ENCODE data around the gene TBX21. TPM values are rescaled to one million over a fixed set of nuclear protein-coding genes. Genes with fewer than 3 reads are reported as not detected.

The TBX21 gene
- total RNA-seq, 1 experiment from 2014 or later: not detected

- Histone ChIP-seq H3K9me2 (replicated peaks; ENCODE audit: low read length) (no peaks in the 10 kb centered on the region), H3F3A (ENCODE audit: low read length, unreplicated experiment) (no peaks in the 10 kb centered on the region), H3K36me3 (ENCODE audit: low read depth, low read length) (no peaks in the 10 kb centered on the region), H3K27ac (ENCODE audit: low read length) (no peak overlapping the region), H2AFZ (ENCODE audit: low read length) (no peak overlapping the region), H3K4me2 (ENCODE audit: low read length) (peak overlapping the region; percentile 48), H3K4me1 (ENCODE audit: insufficient read depth, low read length) (peaks cover 42% of the 10 kb centered on the region), H4K20me1 (ENCODE audit: low read length) (no peaks in the 10 kb centered on the region), H3K27me3 (ENCODE audit: low read length) (no peaks in the 10 kb centered on the region), H3K9ac (ENCODE audit: low read length) (no peak overlapping the region), H3K4me3 (ENCODE audit: low read length) (no peak overlapping the region), H3K9me3 (ENCODE audit: low read length) (no peaks in the 10 kb centered on the region), H3K79me2 (ENCODE audit: low read length) (no peaks in the 10 kb centered on the region)
- DNase-seq (no peak), ATAC-seq (no peak)
- intact Hi-C loops (cut with micrococcal nuclease): no loop called here
- CTCF ChIA-PET: no interaction called here
- TF ChIP-seq EZH2 (IDR thresholded peaks at IDR 0.05; ENCODE audit: low read length, unreplicated experiment): no peak
- no peak for TF ChIP-seq EZH2phosphoT487 (IDR thresholded peaks at IDR 0.05; ENCODE audit: borderline replicate concordance, low read length)
- TF ChIP-seq CTCF (conservative IDR thresholded peaks at IDR 0.05; ENCODE audit: low read depth, low read length): no peak
- POLR2A ChIA-PET (ENCODE audit: unreplicated experiment): no interaction called here
- BruUV-seq (replicated peaks): no TSS peak
Measured at GRCh38 chr17:47720196-47720595, 12.8 kb upstream of the TBX21 start.

GRCh38 chr17:47720754-47721533 lies 12.1 kb upstream of the TBX21 start:
- ChIA-PET CTCF (no interaction called here), POLR2A (ENCODE audit: unreplicated experiment) (no interaction called here)
- Histone ChIP-seq H3K9me3 (ENCODE audit: low read length) (no peaks in the 10 kb centered on the region), H3K4me2 (ENCODE audit: low read length) (peak overlapping the region; percentile 64), H3K4me3 (ENCODE audit: low read length) (peak overlapping the region; percentile 4; the same call in 1 of the 2 replicates), H3K9ac (ENCODE audit: low read length) (no peak overlapping the region), H3K9me2 (replicated peaks; ENCODE audit: low read length) (no peaks in the 10 kb centered on the region), H3K79me2 (ENCODE audit: low read length) (no peaks in the 10 kb centered on the region), H3K27me3 (ENCODE audit: low read length) (no peaks in the 10 kb centered on the region), H2AFZ (ENCODE audit: low read length) (peak overlapping the region; percentile 17), H4K20me1 (ENCODE audit: low read length) (no peaks in the 10 kb centered on the region), H3K36me3 (ENCODE audit: low read depth, low read length) (no peaks in the 10 kb centered on the region), H3F3A (ENCODE audit: low read length, unreplicated experiment) (no peaks in the 10 kb centered on the region), H3K27ac (ENCODE audit: low read length) (no peak overlapping the region), H3K4me1 (ENCODE audit: insufficient read depth, low read length) (peaks cover 42% of the 10 kb centered on the region)
- intact Hi-C loops (cut with micrococcal nuclease): no loop called here
- ATAC-seq: peak; percentile 44
- TF ChIP-seq EZH2 (IDR thresholded peaks at IDR 0.05; ENCODE audit: low read length, unreplicated experiment) (no peak), EZH2phosphoT487 (IDR thresholded peaks at IDR 0.05; ENCODE audit: borderline replicate concordance, low read length) (no peak), CTCF (conservative IDR thresholded peaks at IDR 0.05; ENCODE audit: low read depth, low read length) (peak; percentile 23; the same call in 1 of the 2 replicates)
- peak; percentile 88 for DNase-seq
- no TSS peak for BruUV-seq (replicated peaks)

GRCh38 chr17:47721725-47722124 lies 11.3 kb upstream of the TBX21 start:
- POLR2A ChIA-PET (ENCODE audit: unreplicated experiment): no interaction called here
- Histone ChIP-seq H3K9ac (ENCODE audit: low read length) (no peak overlapping the region), H3K79me2 (ENCODE audit: low read length) (no peaks in the 10 kb centered on the region), H3K9me3 (ENCODE audit: low read length) (no peaks in the 10 kb centered on the region), H4K20me1 (ENCODE audit: low read length) (no peaks in the 10 kb centered on the region), H2AFZ (ENCODE audit: low read length) (no peak overlapping the region; the same call in 1 of the 2 replicates), H3K27me3 (ENCODE audit: low read length) (no peaks in the 10 kb centered on the region), H3K36me3 (ENCODE audit: low read depth, low read length) (no peaks in the 10 kb centered on the region), H3K4me1 (ENCODE audit: insufficient read depth, low read length) (peaks cover 42% of the 10 kb centered on the region), H3F3A (ENCODE audit: low read length, unreplicated experiment) (no peaks in the 10 kb centered on the region), H3K4me2 (ENCODE audit: low read length) (peak overlapping the region; percentile 64), H3K9me2 (replicated peaks; ENCODE audit: low read length) (no peaks in the 10 kb centered on the region), H3K4me3 (ENCODE audit: low read length) (no peak overlapping the region), H3K27ac (ENCODE audit: low read length) (no peak overlapping the region)
- CTCF ChIA-PET: no interaction called here
- BruUV-seq (replicated peaks): no TSS peak
- intact Hi-C loops (cut with micrococcal nuclease): no loop called here
- TF ChIP-seq EZH2 (IDR thresholded peaks at IDR 0.05; ENCODE audit: low read length, unreplicated experiment): no peak
- no peak for TF ChIP-seq CTCF (conservative IDR thresholded peaks at IDR 0.05; ENCODE audit: low read depth, low read length)
- TF ChIP-seq EZH2phosphoT487 (IDR thresholded peaks at IDR 0.05; ENCODE audit: borderline replicate concordance, low read length): no peak
- ATAC-seq (no peak), DNase-seq (no peak)
